ENCODE data around the gene ABCC1. TPM values are rescaled to one million over a fixed set of nuclear protein-coding genes. Genes with fewer than 3 reads are reported as not detected.

The ABCC1 gene
- total RNA-seq, 1 experiment from 2014 or later = 139 TPM

GRCh38 chr16:16096858-16097213 lies 147.4 kb downstream of the ABCC1 start:
- ChIA-PET POLR2A (ENCODE audit: unreplicated experiment) (no interaction called here), CTCF (no interaction called here)
- no TSS peak for BruUV-seq (replicated peaks)
- intact Hi-C loops (cut with micrococcal nuclease; ENCODE audit: unreplicated experiment) = no loop called here
- Histone ChIP-seq H3K79me2 (ENCODE audit: low read depth) (peaks cover 3% of the 10 kb centered on the region; the same call in 1 of the 2 replicates), H3K9me2 (ENCODE audit: insufficient read depth) (no peaks in the 10 kb centered on the region), H2AFZ (no peak overlapping the region), H3F3A (ENCODE audit: insufficient read depth, low read depth) (no peaks in the 10 kb centered on the region), H3K4me2 (no peak overlapping the region), H3K27me3 (ENCODE audit: insufficient read depth, low read depth) (no peaks in the 10 kb centered on the region), H4K20me1 (ENCODE audit: insufficient read depth) (peaks cover 10% of the 10 kb centered on the region; the same call in 1 of the 2 replicates), H3K4me3 (no peak overlapping the region), H3K9me3 (ENCODE audit: insufficient read depth, low read depth) (no peaks in the 10 kb centered on the region), H3K4me1 (replicated peaks; ENCODE audit: insufficient read depth) (no peaks in the 10 kb centered on the region), H3K27ac (no peak overlapping the region), H3K36me3 (ENCODE audit: low read depth) (peaks cover 27% of the 10 kb centered on the region)
- DNase-seq = no peak
- TF ChIP-seq CTCF (conservative IDR thresholded peaks at IDR 0.05) (no peak), EZH2 (IDR thresholded peaks at IDR 0.05; ENCODE audit: low read depth) (no peak)

GRCh38 chr16:16099320-16099719 lies 149.9 kb downstream of the ABCC1 start:
- no peak for DNase-seq
- ChIA-PET POLR2A (ENCODE audit: unreplicated experiment) (no interaction called here), CTCF (no interaction called here)
- H3K27me3 ChIP-seq (ENCODE audit: insufficient read depth, low read depth) = no peaks in the 10 kb centered on the region
- H3K9me3 ChIP-seq (ENCODE audit: insufficient read depth, low read depth) = no peaks in the 10 kb centered on the region
- no peaks in the 10 kb centered on the region for H3F3A ChIP-seq (ENCODE audit: insufficient read depth, low read depth)
- no peak overlapping the region for H3K27ac ChIP-seq
- H3K4me2 ChIP-seq = no peak overlapping the region
- TF ChIP-seq EZH2 (IDR thresholded peaks at IDR 0.05; ENCODE audit: low read depth) = no peak
- H3K79me2 ChIP-seq (ENCODE audit: low read depth) = peaks cover 3% of the 10 kb centered on the region; the same call in 1 of the 2 replicates
- H3K4me3 ChIP-seq = no peak overlapping the region
- H4K20me1 ChIP-seq (ENCODE audit: insufficient read depth) = peaks cover 3% of the 10 kb centered on the region; the same call in 1 of the 2 replicates
- H2AFZ ChIP-seq = no peak overlapping the region
- H3K36me3 ChIP-seq (ENCODE audit: low read depth) = peaks cover 21% of the 10 kb centered on the region; the same call in 1 of the 2 replicates
- no peaks in the 10 kb centered on the region for H3K4me1 ChIP-seq (replicated peaks; ENCODE audit: insufficient read depth)
- BruUV-seq (replicated peaks) = no TSS peak
- intact Hi-C loops (cut with micrococcal nuclease; ENCODE audit: unreplicated experiment) = no loop called here
- H3K9me2 ChIP-seq (ENCODE audit: insufficient read depth) = no peaks in the 10 kb centered on the region

GRCh38 chr16:16100631-16101030 lies 151.2 kb downstream of the ABCC1 start:
- Histone ChIP-seq H4K20me1 (ENCODE audit: insufficient read depth) (peaks cover 9% of the 10 kb centered on the region; the same call in 1 of the 2 replicates), H3K9me3 (ENCODE audit: insufficient read depth, low read depth) (no peaks in the 10 kb centered on the region), H3K4me2 (no peak overlapping the region), H3K36me3 (ENCODE audit: low read depth) (peaks cover 21% of the 10 kb centered on the region; the same call in 1 of the 2 replicates), H2AFZ (no peak overlapping the region), H3K4me3 (no peak overlapping the region), H3K4me1 (replicated peaks; ENCODE audit: insufficient read depth) (no peaks in the 10 kb centered on the region), H3K79me2 (ENCODE audit: low read depth) (peaks cover 3% of the 10 kb centered on the region; the same call in 1 of the 2 replicates), H3K27me3 (ENCODE audit: insufficient read depth, low read depth) (no peaks in the 10 kb centered on the region), H3F3A (ENCODE audit: insufficient read depth, low read depth) (no peaks in the 10 kb centered on the region), H3K9me2 (ENCODE audit: insufficient read depth) (no peaks in the 10 kb centered on the region), H3K27ac (no peak overlapping the region)
- ChIA-PET CTCF (no interaction called here), POLR2A (ENCODE audit: unreplicated experiment) (interaction anchor here (0.5 kb wide), 1 partner anchor 212 kb away, joined by 4 read pairs; the partner anchor contains the start of gene CEP20)
- intact Hi-C loops (cut with micrococcal nuclease; ENCODE audit: unreplicated experiment) = no loop called here
- TF ChIP-seq EZH2 (IDR thresholded peaks at IDR 0.05; ENCODE audit: low read depth) (no peak), CTCF (conservative IDR thresholded peaks at IDR 0.05) (no peak)
- no TSS peak for BruUV-seq (replicated peaks)
- no peak for DNase-seq

GRCh38 chr16:16101585-16101984 lies 152.2 kb downstream of the ABCC1 start:
- CTCF ChIA-PET = no interaction called here
- H3K79me2 ChIP-seq (ENCODE audit: low read depth) = no peaks in the 10 kb centered on the region
- no peak for TF ChIP-seq CTCF (conservative IDR thresholded peaks at IDR 0.05)
- TF ChIP-seq EZH2 (IDR thresholded peaks at IDR 0.05; ENCODE audit: low read depth) = no peak
- H3F3A ChIP-seq (ENCODE audit: insufficient read depth, low read depth) = peaks cover 6% of the 10 kb centered on the region; the same call in 1 of the 2 replicates
- H3K27me3 ChIP-seq (ENCODE audit: insufficient read depth, low read depth) = no peaks in the 10 kb centered on the region
- intact Hi-C loops (cut with micrococcal nuclease; ENCODE audit: unreplicated experiment) = no loop called here
- no peak overlapping the region for H2AFZ ChIP-seq
- 0 out of 2 replicates have a peak, but pooled peaks cover 9% of the 10 kb centered on the region for H4K20me1 ChIP-seq (ENCODE audit: insufficient read depth)
- peaks cover 21% of the 10 kb centered on the region; the same call in 1 of the 2 replicates for H3K36me3 ChIP-seq (ENCODE audit: low read depth)
- BruUV-seq (replicated peaks) = no TSS peak
- H3K9me2 ChIP-seq (ENCODE audit: insufficient read depth) = no peaks in the 10 kb centered on the region
- no peaks in the 10 kb centered on the region for H3K9me3 ChIP-seq (ENCODE audit: insufficient read depth, low read depth)
- no peak for DNase-seq
- no peaks in the 10 kb centered on the region for H3K4me1 ChIP-seq (replicated peaks; ENCODE audit: insufficient read depth)
- no peak overlapping the region for H3K27ac ChIP-seq
- H3K4me2 ChIP-seq = no peak overlapping the region
- POLR2A ChIA-PET (ENCODE audit: unreplicated experiment) = no interaction called here
- no peak overlapping the region for H3K4me3 ChIP-seq
